Sigmoid colon (tissue), 7 donors: Measurements from ENCODE around the gene GUCA2B. TPM values are rescaled to one million over a fixed set of nuclear protein-coding genes. Genes with fewer than 3 reads are reported as not detected.

ENCODE experiments used
- DNase-seq: peaks from one replicate; pipeline ENCODE4 v3.0.0-alpha.2; 2019
- H3K27ac ChIP-seq, 4 donors: fragments of 200-600 bp; sonication (generic); one replicate each; pipeline ENCODE4 v1.5.1; 2016 to 2019; ENCODE audit warnings: mild to moderate bottlenecking in 1 of 4
- H3K27me3 ChIP-seq, 3 donors: fragments of 200-600 bp; sonication (generic); one replicate each; pipeline ENCODE4 v1.5.1; 2019; ENCODE audit warnings: mild to moderate bottlenecking in 1 of 3
- H3K36me3 ChIP-seq, 4 donors: fragments of 200-600 bp; sonication (generic); one replicate each; pipeline ENCODE4 v1.5.1; 2016 to 2019
- H3K4me1 ChIP-seq, 4 donors: fragments of 200-600 bp; sonication (generic); one replicate each; pipeline ENCODE4 v1.5.1; 2017 to 2019
- H3K4me3 ChIP-seq, 4 donors: fragments of 200-600 bp; sonication (generic); one replicate each; pipeline ENCODE4 v1.5.1; 2017 to 2019; ENCODE audit warnings: mild to moderate bottlenecking in 2 of 4, moderate library complexity in 1 of 4
- H3K9me3 ChIP-seq, 4 donors: fragments of 200-600 bp in 3 of 4; sonication (generic) in 3 of 4; one replicate each; pipeline versions ENCODE4 v1.5.1 to v1.6.1; 2013 to 2019
- EP300 ChIP-seq, 4 donors: sonication (generic); formaldehyde crosslinking; IDR thresholded peaks; one replicate each; pipeline ENCODE4 v1.6.1; 2017; ENCODE audit warnings: antibody characterized with exemption in 4 of 4
- POLR2A ChIP-seq, 2 donors: fragments of 450-650 bp; IDR thresholded peaks; one replicate each; pipeline ENCODE4 v1.6.1; 2016; ENCODE audit warnings: antibody characterized with exemption in 2 of 2, mild to moderate bottlenecking in 2 of 2, moderate library complexity in 2 of 2
- POLR2AphosphoS5 ChIP-seq, 4 donors: sonication (generic); formaldehyde crosslinking; IDR thresholded peaks; one replicate each; pipeline ENCODE4 v1.6.1; 2017; ENCODE audit warnings: antibody characterized with exemption in 4 of 4
- WGBS, 2 donors: extraction: QIAGEN DNeasy Blood & Tissue Kit; methylation state at CpG; one replicate each; pipeline ENCODE4 v1.1.7; 2013; 5-methylcytosine and 5-hydroxymethylcytosine counted together
- intact Hi-C: fragments of 100-400 bp; cut with DNase I; formaldehyde crosslinking; loops from one replicate; pipeline ENCODE4 v1.15.1; 2023
- polyA plus RNA-seq, 3 donors: library from polyadenylated mRNA; stranded (reverse); fragments of 200-250 nt; gene quantifications; one replicate each; pipeline ENCODE4 v1.2.3, GENCODE V29; 2013
- total RNA-seq, 4 donors: library from RNA; depleted of rRNA; stranded (reverse); fragments of >200 nt; gene quantifications; one replicate each; pipeline ENCODE4 v1.1.0, GENCODE V29; 2016
- TF ChIP-seq, protein P1 (sequence below), 4 experiments: fragments of 450-650 bp in 3 of 4; fragments of 200-600 bp in 1 of 4; IDR thresholded peaks; one replicate each; pipeline ENCODE4 v1.5.1; 2016 to 2019; ENCODE audit warnings: antibody characterized with exemption in 4 of 4, mild to moderate bottlenecking in 3 of 4, moderate library complexity in 2 of 4
- donor health status: healthy with polysubstance abuse.
- donor health status: Bipolar disorder and iron deficiency.
- donor health status: healthy.

The GUCA2B gene
- total and polyA plus RNA-seq, 7 donors: 6.7 to 874 (median 324) TPM; not detected in 3

DNA sequence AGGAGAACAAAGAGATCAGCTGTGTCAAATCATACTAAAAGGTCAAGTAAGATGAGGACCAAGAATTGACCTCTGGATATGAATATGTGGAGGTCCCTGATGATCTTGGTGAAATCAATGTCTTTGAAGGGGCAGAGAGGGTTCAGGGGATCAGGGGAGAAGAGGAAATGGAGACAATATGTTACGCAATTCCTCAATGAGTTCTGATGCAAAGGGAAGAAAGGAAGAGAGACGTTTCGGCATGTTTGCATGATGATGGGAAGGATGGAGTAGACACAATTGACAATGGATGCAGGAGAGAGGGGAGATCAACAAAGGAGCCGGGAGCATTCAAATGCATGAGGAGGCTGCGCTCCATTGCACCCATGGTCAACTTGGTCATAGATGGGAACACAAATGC is 36.0 kb upstream of the GUCA2B start:
- no peak overlapping the region for H3K27ac ChIP-seq
- no peak for DNase-seq
- H3K27me3 ChIP-seq: no peaks in the 10 kb centered on the region
- 82 to 90% methylated on average over 5 of the region's 5 CpGs for WGBS, 2 donors
- intact Hi-C loops: no loop called here
- TF ChIP-seq EP300 (IDR thresholded peaks at IDR 0.05) (no peak), POLR2AphosphoS5 (IDR thresholded peaks at IDR 0.05) (no peak), POLR2A (IDR thresholded peaks at IDR 0.05) (no peak)
- TF ChIP-seq, protein P1, sequence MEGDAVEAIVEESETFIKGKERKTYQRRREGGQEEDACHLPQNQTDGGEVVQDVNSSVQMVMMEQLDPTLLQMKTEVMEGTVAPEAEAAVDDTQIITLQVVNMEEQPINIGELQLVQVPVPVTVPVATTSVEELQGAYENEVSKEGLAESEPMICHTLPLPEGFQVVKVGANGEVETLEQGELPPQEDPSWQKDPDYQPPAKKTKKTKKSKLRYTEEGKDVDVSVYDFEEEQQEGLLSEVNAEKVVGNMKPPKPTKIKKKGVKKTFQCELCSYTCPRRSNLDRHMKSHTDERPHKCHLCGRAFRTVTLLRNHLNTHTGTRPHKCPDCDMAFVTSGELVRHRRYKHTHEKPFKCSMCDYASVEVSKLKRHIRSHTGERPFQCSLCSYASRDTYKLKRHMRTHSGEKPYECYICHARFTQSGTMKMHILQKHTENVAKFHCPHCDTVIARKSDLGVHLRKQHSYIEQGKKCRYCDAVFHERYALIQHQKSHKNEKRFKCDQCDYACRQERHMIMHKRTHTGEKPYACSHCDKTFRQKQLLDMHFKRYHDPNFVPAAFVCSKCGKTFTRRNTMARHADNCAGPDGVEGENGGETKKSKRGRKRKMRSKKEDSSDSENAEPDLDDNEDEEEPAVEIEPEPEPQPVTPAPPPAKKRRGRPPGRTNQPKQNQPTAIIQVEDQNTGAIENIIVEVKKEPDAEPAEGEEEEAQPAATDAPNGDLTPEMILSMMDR (IDR thresholded peaks at IDR 0.05): no peak
- no peaks in the 10 kb centered on the region for H3K9me3 ChIP-seq
- no peak overlapping the region for H3K4me3 ChIP-seq
- H3K4me1 ChIP-seq: no peaks in the 10 kb centered on the region
- no peaks in the 10 kb centered on the region for H3K36me3 ChIP-seq

DNA sequence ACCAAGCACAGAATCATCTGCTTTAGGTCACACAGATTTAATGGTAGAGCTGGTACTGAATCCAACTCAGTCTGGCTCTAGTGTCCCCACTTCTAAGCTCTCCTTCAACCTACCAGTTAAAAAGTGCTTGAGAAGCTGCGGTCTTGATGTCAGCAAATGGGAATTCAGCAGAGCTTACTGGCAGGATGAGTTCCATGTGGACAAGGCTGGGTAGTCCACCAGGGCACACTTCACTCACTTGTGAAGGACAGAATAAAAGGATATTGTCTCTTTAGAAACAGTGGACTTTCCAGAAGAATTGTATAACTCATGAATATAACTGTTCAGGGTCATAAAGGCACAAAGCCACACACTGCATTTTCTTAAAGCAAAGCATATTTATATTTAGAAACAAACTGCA is 35.1 kb upstream of the GUCA2B start:
- WGBS, 2 donors: 83 to 89% methylated on average over 1 of the region's 1 CpG
- H3K4me3 ChIP-seq: no peak overlapping the region
- H3K27me3 ChIP-seq: no peaks in the 10 kb centered on the region
- intact Hi-C loops: no loop called here
- DNase-seq: no peak
- H3K4me1 ChIP-seq: no peaks in the 10 kb centered on the region
- TF ChIP-seq POLR2AphosphoS5 (IDR thresholded peaks at IDR 0.05) (no peak), POLR2A (IDR thresholded peaks at IDR 0.05) (no peak), EP300 (IDR thresholded peaks at IDR 0.05) (no peak)
- TF ChIP-seq, protein P1 (IDR thresholded peaks at IDR 0.05): no peak
- H3K9me3 ChIP-seq: no peaks in the 10 kb centered on the region
- no peak overlapping the region for H3K27ac ChIP-seq
- no peaks in the 10 kb centered on the region for H3K36me3 ChIP-seq

DNA sequence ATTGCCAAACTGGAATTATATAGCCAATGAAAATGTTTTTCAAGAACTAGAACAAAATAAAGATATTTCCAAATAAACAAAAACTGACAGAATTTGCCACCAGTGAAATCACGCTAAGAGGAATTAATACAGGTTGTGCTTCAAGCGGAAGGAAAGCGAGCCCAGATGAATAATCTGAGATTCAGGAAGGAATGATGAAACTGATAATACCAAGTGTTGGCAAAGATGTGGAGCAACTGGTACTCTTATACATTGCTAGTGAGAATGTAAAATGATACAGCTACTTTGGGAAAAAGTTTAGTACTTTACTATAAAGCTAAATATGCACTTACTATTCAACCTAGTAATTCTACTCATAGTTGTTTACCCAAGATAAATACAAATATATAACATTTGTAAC is 30.8 kb upstream of the GUCA2B start:
- Histone ChIP-seq H3K36me3 (no peaks in the 10 kb centered on the region), H3K9me3 (no peaks in the 10 kb centered on the region), H3K4me1 (no peaks in the 10 kb centered on the region), H3K4me3 (no peak overlapping the region), H3K27me3 (no peaks in the 10 kb centered on the region), H3K27ac (no peak overlapping the region)
- WGBS, 2 donors: 96 to 97% methylated on average over 3 of the region's 3 CpGs
- no peak for DNase-seq
- intact Hi-C loops: no loop called here
- TF ChIP-seq, protein P1 (IDR thresholded peaks at IDR 0.05): no peak
- no peak for TF ChIP-seq POLR2AphosphoS5 (IDR thresholded peaks at IDR 0.05)
- no peak for TF ChIP-seq POLR2A (IDR thresholded peaks at IDR 0.05)
- no peak for TF ChIP-seq EP300 (IDR thresholded peaks at IDR 0.05)

DNA sequence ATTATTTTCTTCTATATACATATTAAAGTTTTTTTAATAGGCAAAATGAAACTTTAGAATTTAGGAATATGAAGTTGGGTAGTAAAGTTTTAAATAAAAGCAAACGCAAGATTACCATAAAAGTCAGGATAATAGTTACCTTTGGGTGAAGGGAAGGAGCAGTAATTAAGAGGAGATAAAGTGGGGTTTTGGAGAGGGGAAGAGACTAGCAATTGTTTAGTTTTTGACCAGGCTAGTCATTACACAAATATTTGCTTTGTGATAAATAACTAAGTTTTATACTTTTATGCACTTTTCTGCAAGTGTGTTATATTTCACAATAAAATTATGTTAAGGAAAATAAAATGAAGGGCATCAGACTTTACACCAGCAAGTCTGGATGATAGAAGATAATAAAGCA is 27.7 kb upstream of the GUCA2B start:
- 90 to 92% methylated on average over 1 of the region's 1 CpG for WGBS, 2 donors
- TF ChIP-seq POLR2AphosphoS5 (IDR thresholded peaks at IDR 0.05): no peak
- TF ChIP-seq POLR2A (IDR thresholded peaks at IDR 0.05): no peak
- TF ChIP-seq, protein P1 (IDR thresholded peaks at IDR 0.05): no peak
- TF ChIP-seq EP300 (IDR thresholded peaks at IDR 0.05): no peak
- Histone ChIP-seq H3K36me3 (no peaks in the 10 kb centered on the region), H3K4me1 (no peaks in the 10 kb centered on the region), H3K27me3 (no peaks in the 10 kb centered on the region), H3K27ac (no peak overlapping the region), H3K9me3 (no peaks in the 10 kb centered on the region), H3K4me3 (no peak overlapping the region)
- intact Hi-C loops: no loop called here
- DNase-seq: no peak

DNA sequence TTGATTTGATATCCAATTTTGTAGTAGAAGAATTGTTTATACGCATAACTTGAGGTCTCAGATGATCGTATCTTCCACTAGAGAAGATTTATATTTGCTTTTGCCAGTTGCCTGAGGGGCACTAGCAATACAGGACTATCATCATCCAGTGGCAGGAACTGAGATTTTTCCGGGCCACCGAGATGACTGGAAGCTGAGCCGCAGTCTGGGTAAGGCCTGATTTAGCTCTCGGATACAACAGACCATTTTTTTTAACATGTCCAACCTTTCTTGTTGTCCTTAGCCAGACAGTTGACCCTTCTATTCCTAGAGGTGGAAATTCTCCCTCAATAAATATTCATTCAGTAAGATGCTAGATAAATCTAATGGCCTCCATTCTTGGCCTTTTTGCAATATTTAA is 25.4 kb upstream of the GUCA2B start:
- H3K27ac ChIP-seq: no peak overlapping the region
- intact Hi-C loops: no loop called here

More for the DNA sequence above, 25.4 kb upstream of the GUCA2B start:
- H3K27me3 ChIP-seq: no peaks in the 10 kb centered on the region
- 92 to 96% methylated on average over 6 of the region's 6 CpGs for WGBS, 2 donors
- TF ChIP-seq POLR2A (IDR thresholded peaks at IDR 0.05) (no peak), POLR2AphosphoS5 (IDR thresholded peaks at IDR 0.05) (no peak), EP300 (IDR thresholded peaks at IDR 0.05) (no peak)
- TF ChIP-seq, protein P1 (IDR thresholded peaks at IDR 0.05): no peak
- DNase-seq: no peak
- H3K9me3 ChIP-seq: no peaks in the 10 kb centered on the region
- H3K4me3 ChIP-seq: no peak overlapping the region
- no peaks in the 10 kb centered on the region for H3K4me1 ChIP-seq
- H3K36me3 ChIP-seq: no peaks in the 10 kb centered on the region
